K562 (cell line): ENCODE measurements around the gene SLC6A7. TPM values are rescaled to one million over a fixed set of nuclear protein-coding genes. Genes with fewer than 3 reads are reported as not detected.

ENCODE experiments used
- ATAC-seq: fragments of 200-7000 bp; cut with Tn5 transposase; 3 replicates; pipeline ENCODE4 v1.9.1; 2020; ENCODE audit warnings: moderate library complexity
- BruUV-seq: library from RNA; stranded (reverse); fragments of 400-500 nt; replicated peaks from 2 replicates; lab custom pipeline; 2021; lab: Mats Ljungman, UMichigan
- CTCF ChIA-PET: fragments of 300-600 bp; formaldehyde crosslinking; extraction: SDS; loops from one replicate; lab custom pipeline; 2021; ENCODE audit warnings: low intra/inter-chr PET ratio; lab: Yijun Ruan, JAX
- POLR2A ChIA-PET: fragments of 300-600, 350-650 bp; sonication (Branson Sonifier 250); formaldehyde crosslinking; extraction: SDS; loops from one replicate; lab custom pipeline; 2021; ENCODE audit warnings: antibody characterized with exemption, inconsistent platforms; lab: Yijun Ruan, JAX
- DNase-seq, 4 experiments: peaks; one replicate each; pipeline versions ENCODE4 v3.0.0 to v3.0.0-alpha.2; 2011 to 2018; ENCODE audit warnings: low spot score in 3 of 4, mixed read lengths in 3 of 4; ENCODE audit errors: extremely low read depth in 1 of 4
- FAIRE-seq: peaks from 2 replicates; lab custom pipeline; 2011; peaks lifted over from hg19 to GRCh38; lab: Jason Lieb, UNC
- H2AFZ ChIP-seq: 2 replicates; pipeline ENCODE4 v1.6.0; 2011; ENCODE audit warnings: low read depth, low read length, control low read depth, inconsistent platforms
- H3K27ac ChIP-seq: fragments of 200-600 bp; 3 replicates; pipeline ENCODE4 v1.8.0; 2011; ENCODE audit warnings: low read depth, mild to moderate bottlenecking, control low read depth, inconsistent platforms, low read length, moderate library complexity, mixed read lengths; ENCODE audit errors: extremely low read depth
- H3K27me3 ChIP-seq, 2 experiments: fragments of 300-600 bp in 1 of 2; 2 replicates in 1 of 2; 3 replicates in 1 of 2; pipeline versions ENCODE4 v1.6.0 to v1.8.0; 2011; ENCODE audit warnings: inconsistent platforms in 2 of 2, low read length in 2 of 2, mild to moderate bottlenecking in 1 of 2, mixed read lengths in 1 of 2, moderate library complexity in 1 of 2; ENCODE audit not compliant: control insufficient read depth in 2 of 2, insufficient read depth in 2 of 2
- H3K36me3 ChIP-seq: fragments of 300-600 bp; 3 replicates; pipeline ENCODE4 v1.8.0; 2011; ENCODE audit warnings: mild to moderate bottlenecking, low read length, inconsistent platforms; ENCODE audit not compliant: control insufficient read depth, insufficient read depth
- H3K4me1 ChIP-seq, 2 experiments: fragments of 200-600 bp in 1 of 2; replicated peaks in 1 of 2; 2 replicates in 1 of 2; 3 replicates in 1 of 2; pipeline versions ENCODE4 v1.5.1 to v1.8.0; 2011; ENCODE audit warnings: inconsistent platforms in 2 of 2, low read length in 2 of 2, mild to moderate bottlenecking in 1 of 2, mixed read lengths in 1 of 2, moderate library complexity in 1 of 2; ENCODE audit not compliant: control insufficient read depth in 2 of 2, insufficient read depth in 2 of 2
- H3K4me2 ChIP-seq: 2 replicates; pipeline ENCODE4 v1.6.1; 2011; ENCODE audit warnings: low read length, control low read depth, inconsistent platforms, mixed read lengths; ENCODE audit not compliant: insufficient read depth
- H3K4me3 ChIP-seq: fragments of 200-600 bp; sonication (generic), shearing (Covaris generic); 2 replicates; pipeline ENCODE4 v1.5.1; 2016; ENCODE audit warnings: control low read depth, inconsistent platforms
- H3K79me2 ChIP-seq: fragments of 200-600 bp; 3 replicates; pipeline ENCODE4 v1.8.0; 2011; ENCODE audit warnings: low read length, inconsistent platforms; ENCODE audit not compliant: control insufficient read depth, insufficient read depth
- H3K9ac ChIP-seq, 2 experiments: 2 replicates each; pipeline versions ENCODE4 v1.6.0 to v1.6.1; 2011; ENCODE audit warnings: low read depth in 2 of 2, low read length in 2 of 2, control low read depth in 1 of 2, inconsistent platforms in 1 of 2, mild to moderate bottlenecking in 1 of 2, mixed read lengths in 1 of 2; ENCODE audit not compliant: insufficient read depth in 1 of 2
- H3K9me1 ChIP-seq: one replicate; pipeline ENCODE4 v1.6.0; 2011; ENCODE audit warnings: inconsistent platforms, mild to moderate bottlenecking, low read length, moderate library complexity; ENCODE audit not compliant: control insufficient read depth, insufficient read depth
- H3K9me3 ChIP-seq: replicated peaks from 2 replicates; pipeline ENCODE4 v1.5.1; 2011; ENCODE audit warnings: low read depth, low read length, inconsistent platforms; ENCODE audit not compliant: control insufficient read depth, insufficient read depth
- H4K20me1 ChIP-seq: replicated peaks from 2 replicates; pipeline ENCODE4 v1.6.1; 2011; ENCODE audit warnings: low read length, inconsistent platforms, mixed read lengths; ENCODE audit not compliant: control insufficient read depth, insufficient read depth
- HBP1 ChIP-seq: fragments of 450-650 bp; formaldehyde crosslinking; IDR thresholded peaks from 2 replicates; pipeline ENCODE4 v1.4.0; 2022; ENCODE audit warnings: missing genetic modification characterization
- IFI16 ChIP-seq: fragments of 250-450 bp; sonication (Bioruptor Pico); IDR thresholded peaks from 2 replicates; pipeline ENCODE4 v2.1.2; 2022; ENCODE audit warnings: mild to moderate bottlenecking, inconsistent platforms
- RBM22 ChIP-seq: fragments of 200-400 bp; formaldehyde crosslinking; IDR thresholded peaks from 2 replicates; pipeline ENCODE4 v1.6.1; 2018; ENCODE audit warnings: low read length, low read depth; ENCODE audit not compliant: poor library complexity, severe bottlenecking
- ZNF668 ChIP-seq: fragments of 250-450 bp; sonication (Bioruptor Pico); IDR thresholded peaks from 2 replicates; pipeline ENCODE4 v1.8.0; 2022; ENCODE audit warnings: mild to moderate bottlenecking, inconsistent platforms
- WGBS: fragments of 100-300 bp; shearing (Covaris generic); methylation state at CpG from one replicate; pipeline ENCODE4 v1.1.6; 2016; ENCODE audit warnings: low coverage, mixed read lengths; ENCODE audit not compliant: insufficient coverage; ENCODE audit errors: missing lambda C conversion rate; 5-methylcytosine and 5-hydroxymethylcytosine counted together
- in situ Hi-C: fragments of 300-500 bp; cut with MboI; formaldehyde crosslinking; loops from 4 replicates; pipeline ENCODE4 v1.15.0; 2018; ENCODE audit warnings: inconsistent platforms, mixed read lengths
- intact Hi-C: fragments of 100-400 bp; cut with micrococcal nuclease; formaldehyde crosslinking; loops from 2 replicates; pipeline ENCODE4 v1.14.2; 2022
- polyA plus RNA-seq, 8 experiments: library from polyadenylated mRNA; depleted of rRNA in 4 of 8; stranded (reverse) in 5 of 8; unstranded in 3 of 8; fragments of >200 nt; fragmentation: Nextera tagmentation in 2 of 8; fragmentation: Illumina TruSeq in 1 of 8; extraction: Ambion mirVana in 2 of 8; extraction: Trizol in 1 of 8; gene quantifications; 2 replicates each; pipeline versions ENCODE4 v1.2.1 to v1.2.3, GENCODE V29; 2011 to 2014; ENCODE audit warnings: inconsistent platforms in 1 of 8, missing spikeins in 1 of 8
- total RNA-seq, 7 experiments: library from RNA; depleted of rRNA in 6 of 7; stranded (reverse); fragments of >200 nt in 6 of 7; fragmentation: Illumina TruSeq in 2 of 7; extraction: Trizol in 2 of 7; gene quantifications; 2 replicates each; pipeline versions ENCODE4 v1.2.1 to v1.2.3, GENCODE V29; 2011 to 2021; ENCODE audit warnings: low replicate concordance in 1 of 7
- TF ChIP-seq, protein P1 (sequence below): fragments of 250-450 bp; sonication (Bioruptor Pico); IDR thresholded peaks from 2 replicates; pipeline ENCODE4 v1.8.0; 2021; ENCODE audit warnings: moderate library complexity, mild to moderate bottlenecking, inconsistent platforms

SLC6A7 gene
- total and polyA plus RNA-seq, 9 of the 15 experiments (the other 6 are each of a cell fraction or from before 2014, with no cell fraction given): not detected

DNA sequence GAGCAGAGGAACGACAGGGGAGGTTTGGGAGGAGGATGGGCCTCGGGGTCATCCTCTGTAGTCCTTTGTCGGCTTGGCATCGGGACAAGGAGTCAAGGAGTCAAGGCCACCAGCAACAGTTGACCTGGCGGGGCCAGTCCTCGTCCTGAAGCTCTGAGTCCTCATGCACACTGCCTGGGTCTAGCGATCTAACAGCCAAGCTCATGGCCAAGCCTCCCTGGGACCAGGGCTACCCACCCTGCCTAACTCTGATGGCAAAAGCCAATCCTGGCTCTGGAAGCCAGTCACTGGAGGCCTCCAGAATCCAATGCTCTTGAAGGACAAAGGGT is 49.9 kb downstream of the SLC6A7 start:
- Histone ChIP-seq H3K27me3 (peaks cover 18 to 57% of the 10 kb centered on the region in 2 experiments; a peak in 4 of 5 replicates), H3K9me1 (no peaks in the 10 kb centered on the region), H3K9me3 (no peaks in the 10 kb centered on the region), H3K79me2 (no peaks in the 10 kb centered on the region), H3K4me3 (no peak overlapping the region), H3K4me2 (no peak overlapping the region), H3K27ac (no peak overlapping the region), H4K20me1 (no peaks in the 10 kb centered on the region), H3K9ac (no peak overlapping the region), H3K36me3 (no peaks in the 10 kb centered on the region), H2AFZ (no peak overlapping the region), H3K4me1 (peaks cover 0 to 1% of the 10 kb centered on the region in 2 experiments; a peak in 2 of 5 replicates)
- intact Hi-C loops (no loop called here), in situ Hi-C loops (no loop called here)
- ATAC-seq: no peak
- ChIA-PET CTCF (no interaction called here), POLR2A (no interaction called here)
- 23% methylated on average over 7 of the region's 7 CpGs for WGBS
- no peak for TF ChIP-seq IFI16 (CRISPR knock-in tag)
- TF ChIP-seq ZNF668: no peak
- TF ChIP-seq, protein P1, sequence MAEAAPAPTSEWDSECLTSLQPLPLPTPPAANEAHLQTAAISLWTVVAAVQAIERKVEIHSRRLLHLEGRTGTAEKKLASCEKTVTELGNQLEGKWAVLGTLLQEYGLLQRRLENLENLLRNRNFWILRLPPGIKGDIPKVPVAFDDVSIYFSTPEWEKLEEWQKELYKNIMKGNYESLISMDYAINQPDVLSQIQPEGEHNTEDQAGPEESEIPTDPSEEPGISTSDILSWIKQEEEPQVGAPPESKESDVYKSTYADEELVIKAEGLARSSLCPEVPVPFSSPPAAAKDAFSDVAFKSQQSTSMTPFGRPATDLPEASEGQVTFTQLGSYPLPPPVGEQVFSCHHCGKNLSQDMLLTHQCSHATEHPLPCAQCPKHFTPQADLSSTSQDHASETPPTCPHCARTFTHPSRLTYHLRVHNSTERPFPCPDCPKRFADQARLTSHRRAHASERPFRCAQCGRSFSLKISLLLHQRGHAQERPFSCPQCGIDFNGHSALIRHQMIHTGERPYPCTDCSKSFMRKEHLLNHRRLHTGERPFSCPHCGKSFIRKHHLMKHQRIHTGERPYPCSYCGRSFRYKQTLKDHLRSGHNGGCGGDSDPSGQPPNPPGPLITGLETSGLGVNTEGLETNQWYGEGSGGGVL (CRISPR knock-in tag): no peak
- TF ChIP-seq HBP1 (CRISPR knock-in tag): no peak
- TF ChIP-seq RBM22: no peak
- no TSS peak for BruUV-seq
- FAIRE-seq: no peak
- no peak for DNase-seq
